ENCODE data around the gene BOLA3.
A peak's percentile ranks its signal among the peaks of the same experiment; 100 is the strongest.
"Not testable (repeated sequence)": the region's sequence is repeated elsewhere in the genome, so short reads cannot be mapped to it uniquely, and the experiment has no call there.

BOLA3 gene, protein sequence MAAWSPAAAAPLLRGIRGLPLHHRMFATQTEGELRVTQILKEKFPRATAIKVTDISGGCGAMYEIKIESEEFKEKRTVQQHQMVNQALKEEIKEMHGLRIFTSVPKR

DNA sequence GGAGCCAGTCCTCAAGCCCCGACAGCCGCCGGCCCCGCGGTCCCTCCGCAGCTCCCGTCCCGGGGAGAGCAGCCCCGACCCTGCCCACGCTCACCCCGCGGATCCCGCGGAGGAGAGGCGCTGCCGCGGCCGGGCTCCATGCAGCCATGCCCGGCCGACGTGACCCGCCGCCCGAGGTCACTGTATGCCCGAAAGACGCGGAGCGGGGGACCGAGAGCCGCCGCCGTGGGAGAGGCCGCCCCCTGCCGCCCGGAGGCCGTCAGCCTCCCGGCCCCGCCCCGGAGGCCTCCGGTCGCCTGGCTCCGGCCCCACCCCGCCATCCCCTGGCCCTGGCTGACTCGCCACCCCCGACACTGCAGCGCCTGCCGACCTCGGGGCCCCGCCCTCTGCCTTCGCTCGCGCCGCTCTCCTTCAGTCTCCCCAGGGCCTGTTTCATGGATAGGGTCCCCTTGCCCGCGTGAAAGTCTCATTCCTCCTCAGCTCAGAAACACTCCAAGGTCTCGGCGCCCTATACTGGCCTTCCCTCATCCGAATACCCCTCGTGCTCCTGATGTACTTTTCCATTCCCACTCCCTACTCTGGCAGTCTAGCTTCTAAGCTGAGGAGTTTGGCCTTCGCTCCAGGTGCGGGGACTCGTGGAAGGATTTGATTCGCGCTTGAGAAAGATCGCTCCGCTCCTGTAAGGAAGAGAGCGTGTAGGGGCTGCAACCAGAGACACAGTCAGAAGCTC lies at the start of gene BOLA3:
TSS of gene BOLA3 (minus strand) at position 186 of the 730 bp plus-strand sequence. CDS start at position 148, 38 bp downstream.
- peak; percentile 93 for DNase-seq

DNA sequence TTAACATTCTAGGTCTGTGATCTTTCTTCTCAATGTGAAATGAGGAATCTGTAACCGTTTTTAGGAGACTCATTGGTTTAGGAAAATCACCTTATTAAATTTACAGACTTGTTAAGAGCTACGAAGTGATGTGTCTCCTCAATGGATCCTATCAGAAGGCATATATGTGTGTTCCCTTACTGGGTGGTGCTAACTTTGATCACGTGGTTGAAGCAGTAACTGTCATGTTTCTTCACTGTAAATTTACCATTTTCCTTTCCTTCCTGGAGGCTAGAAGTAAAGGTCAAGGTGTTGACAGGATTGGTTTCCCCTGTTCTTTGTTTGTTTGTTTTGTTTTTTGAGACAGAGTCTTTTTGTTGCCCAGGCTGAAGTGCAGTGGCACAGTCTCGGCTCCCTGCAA lies 49.3 kb upstream of the BOLA3 start:
- no peak for DNase-seq

DNA sequence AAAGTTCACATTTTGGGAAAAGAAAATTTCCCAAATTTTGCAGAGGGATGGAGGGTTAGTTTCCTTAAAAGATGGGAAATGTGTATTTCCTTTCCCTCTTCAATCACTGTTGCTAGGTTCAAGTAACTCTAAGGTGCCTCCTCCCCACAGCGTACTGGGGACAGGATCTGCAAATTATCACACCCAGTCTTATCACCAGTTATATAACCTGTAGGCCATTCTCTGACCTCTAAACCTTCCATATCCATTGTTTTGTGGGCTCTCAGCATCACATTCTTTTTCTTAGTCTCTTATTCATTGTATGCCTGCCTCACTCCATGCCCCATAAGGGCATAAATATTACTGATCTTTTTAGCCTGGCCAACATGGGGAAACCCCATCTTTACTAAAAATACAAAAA lies 47.1 kb upstream of the BOLA3 start:
- DNase-seq = no peak

DNA sequence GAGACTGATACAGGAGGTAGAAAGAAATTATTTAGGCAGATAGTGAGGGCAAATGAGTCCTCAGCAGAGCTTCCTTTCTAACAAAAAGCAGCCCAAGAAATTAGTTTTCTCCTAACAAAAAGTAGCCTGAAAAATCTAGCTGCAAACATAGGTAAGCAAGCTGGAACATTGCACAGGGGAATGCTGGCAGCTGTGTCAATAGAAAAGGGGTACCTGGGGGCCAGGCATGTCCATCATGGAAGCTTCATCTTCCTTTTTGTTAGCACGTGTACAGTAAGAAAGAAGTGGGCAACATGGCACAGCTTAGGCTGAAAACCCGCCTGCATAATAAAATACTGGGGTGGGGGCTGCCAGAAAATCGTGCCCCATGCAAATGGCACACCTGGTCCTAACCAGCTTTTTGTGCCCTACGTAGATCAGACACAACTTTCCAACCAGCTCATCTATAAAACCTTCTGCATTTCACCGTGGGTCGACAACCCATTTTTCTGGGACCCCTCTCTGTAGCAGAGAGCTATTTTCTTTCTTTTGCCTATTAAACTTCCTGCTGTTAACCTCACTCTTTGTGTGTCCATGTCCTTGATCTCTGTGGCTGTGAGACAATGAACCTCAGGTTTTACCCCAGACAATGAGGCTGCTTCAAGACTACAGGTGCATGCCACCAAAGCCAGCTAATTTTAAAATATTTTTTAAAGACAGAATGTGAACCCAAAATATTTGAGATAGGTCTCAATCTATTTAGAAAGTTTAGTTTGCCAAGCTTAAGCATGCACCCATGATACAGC lies 44.1 kb upstream of the BOLA3 start:
- DNase-seq = peak; percentile 66

DNA sequence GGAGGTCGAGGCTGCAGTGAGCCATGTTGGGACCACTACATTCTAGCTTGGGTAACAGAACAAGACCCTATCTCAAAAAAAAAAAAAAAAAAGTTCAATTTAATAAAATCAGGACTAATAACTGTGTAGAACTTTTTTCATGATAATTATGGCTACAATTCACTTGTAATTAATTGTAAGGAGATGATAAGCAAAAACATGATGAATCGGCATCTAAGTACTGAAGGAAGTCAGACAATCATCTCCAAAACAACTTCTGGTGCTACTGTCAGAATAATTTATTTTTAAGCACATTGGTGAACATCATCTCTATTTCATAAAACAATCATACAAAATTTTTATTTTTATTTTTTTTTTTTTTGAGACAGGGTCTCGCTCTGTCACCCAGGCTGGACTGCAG lies 41.0 kb upstream of the BOLA3 start:
- no peak for DNase-seq

DNA sequence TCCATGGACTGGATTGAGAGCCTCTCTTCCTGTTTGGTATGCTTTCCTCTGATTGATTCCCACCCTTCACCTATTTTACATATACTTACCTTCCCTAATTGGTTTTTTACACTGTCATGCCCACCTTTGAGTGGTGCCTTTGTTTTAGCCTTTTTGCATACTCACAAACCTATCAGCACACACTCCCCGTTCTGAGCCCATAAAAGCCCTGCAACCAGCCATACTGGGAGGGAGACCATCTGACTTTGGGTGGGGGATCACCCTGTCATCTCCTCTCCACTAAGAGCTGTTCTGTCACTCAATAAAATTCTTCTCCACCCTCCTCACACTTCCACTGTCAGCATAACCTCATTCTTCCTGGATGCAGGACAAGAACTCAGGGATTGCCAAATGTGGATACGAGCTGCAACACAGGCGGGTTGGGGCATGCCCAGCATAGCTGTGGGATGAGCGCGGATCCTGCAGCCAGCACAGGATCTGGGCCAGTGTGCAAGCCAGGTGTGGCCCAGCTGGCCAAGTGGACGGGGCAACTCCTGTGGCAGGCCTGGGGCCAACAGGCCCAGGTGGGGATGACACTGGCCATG lies 40.4 kb upstream of the BOLA3 start:
- peak; percentile 55 for DNase-seq

DNA sequence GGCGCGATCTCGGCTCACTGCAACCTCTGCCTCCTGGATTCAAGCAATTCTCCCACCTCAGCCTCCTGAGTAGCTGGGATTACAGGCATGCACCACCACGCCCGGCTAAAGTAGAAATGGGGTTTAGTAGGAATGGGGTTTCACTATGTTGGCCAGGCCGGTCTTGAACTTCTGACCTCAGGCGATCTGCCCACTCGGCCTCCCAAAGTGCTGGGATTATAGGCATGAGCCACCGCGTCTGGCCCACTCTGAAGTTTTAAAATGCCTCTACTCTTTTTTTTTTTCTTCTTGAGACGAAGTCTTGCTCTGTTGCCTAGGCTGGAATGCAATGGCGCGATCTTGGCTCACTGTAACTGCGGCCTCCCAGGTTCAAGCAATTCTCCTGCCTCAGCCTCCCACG lies 39.0 kb upstream of the BOLA3 start:
- DNase-seq = not testable (repeated sequence)

DNA sequence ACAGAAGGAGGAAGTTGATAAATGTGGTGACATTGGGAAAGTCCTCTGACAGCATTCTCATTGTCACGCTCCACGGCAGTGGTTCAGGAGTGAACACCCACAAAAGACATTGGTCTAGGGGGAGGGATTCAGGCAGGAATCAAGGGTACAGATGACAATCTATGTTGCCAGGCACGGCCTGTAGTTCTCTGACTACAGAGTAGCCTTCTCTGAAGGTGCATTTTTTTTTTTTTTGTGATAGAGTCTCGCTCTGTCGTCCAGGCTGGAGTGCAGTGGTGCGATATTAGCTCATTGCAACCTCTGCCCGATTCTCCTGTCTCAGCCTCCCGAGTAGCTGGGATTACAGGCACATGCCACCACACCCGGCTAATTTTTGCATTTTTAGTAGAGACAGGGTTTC lies 38.3 kb upstream of the BOLA3 start:
- peak; percentile 16 for DNase-seq

DNA sequence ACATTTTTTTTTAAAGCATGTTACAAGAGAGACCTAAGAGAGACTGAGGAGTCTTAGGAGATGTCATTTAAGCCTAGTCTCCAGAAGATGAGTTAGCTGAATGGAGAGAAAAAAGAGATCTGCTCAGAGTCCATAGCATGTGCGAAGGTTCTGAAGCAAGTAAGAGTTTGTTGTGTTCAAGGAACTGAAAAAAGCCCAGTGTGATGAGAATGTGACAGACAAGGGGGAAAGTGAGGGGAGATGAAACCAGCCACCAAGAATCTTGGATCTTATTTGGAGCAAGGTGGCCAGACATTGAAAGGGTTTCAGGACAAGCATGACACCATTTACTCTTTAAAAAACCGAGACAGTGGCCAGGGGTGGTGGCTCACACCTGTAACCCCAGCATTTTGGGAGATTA lies 36.2 kb upstream of the BOLA3 start:
- DNase-seq = no peak

DNA sequence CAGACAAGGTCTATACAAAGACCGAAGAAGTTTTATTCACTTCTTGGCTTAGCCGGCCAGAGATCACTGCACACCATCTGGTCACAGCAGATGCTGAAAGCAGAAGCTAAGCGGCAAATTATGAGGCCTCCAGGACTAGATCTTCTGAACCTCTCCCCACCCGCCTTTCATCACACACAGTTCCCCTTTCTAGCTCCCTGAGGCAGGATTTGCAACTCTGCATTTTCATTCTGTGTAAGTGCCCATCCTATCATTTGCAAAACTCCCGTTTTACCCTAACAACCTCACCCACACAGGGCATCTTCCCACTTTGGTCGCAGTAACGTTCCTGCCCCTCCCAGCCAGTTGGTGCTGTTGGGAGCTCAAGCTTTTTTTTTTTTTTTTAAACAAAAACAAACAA lies 34.0 kb upstream of the BOLA3 start:
- peak; percentile 18 for DNase-seq

DNA sequence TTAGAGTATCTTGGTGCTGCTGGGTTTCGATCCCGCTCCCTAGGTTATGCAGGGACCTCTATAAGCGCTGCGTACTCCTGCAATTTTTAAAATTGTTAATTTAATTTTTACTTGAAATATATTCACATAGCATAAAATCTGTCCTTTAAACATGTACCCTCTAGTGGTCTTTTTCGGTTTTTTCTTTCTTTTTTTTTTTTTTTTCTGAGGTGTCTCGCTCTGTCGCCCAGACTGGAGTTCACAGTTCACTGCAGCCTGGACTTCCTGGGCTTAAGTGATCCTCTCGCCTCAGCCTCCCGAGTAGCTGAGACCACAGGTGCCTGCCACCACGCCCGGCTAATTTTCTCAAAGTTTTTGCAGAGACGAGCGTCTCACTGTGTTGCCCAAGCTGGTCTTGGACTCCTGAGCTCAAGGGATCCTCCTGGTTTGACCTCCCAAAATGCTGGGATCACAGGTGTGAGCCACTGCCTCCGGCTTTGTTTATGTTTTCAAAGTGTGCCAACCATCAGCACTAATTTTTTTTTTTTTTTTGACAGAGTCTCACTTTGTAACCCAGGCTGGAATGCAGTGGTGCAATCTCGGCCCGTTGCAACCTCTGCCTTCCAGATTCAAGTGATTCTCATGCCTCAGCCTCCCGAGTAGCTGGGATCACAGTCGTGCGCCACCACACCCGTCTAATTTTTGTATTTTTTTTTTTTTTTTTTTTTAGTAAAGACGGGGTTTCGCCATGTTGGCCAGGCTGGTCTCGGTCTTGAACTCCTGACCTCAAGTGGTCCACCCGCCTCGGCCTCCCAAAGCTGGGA lies 31.6 kb upstream of the BOLA3 start:
- DNase-seq = no peak

DNA sequence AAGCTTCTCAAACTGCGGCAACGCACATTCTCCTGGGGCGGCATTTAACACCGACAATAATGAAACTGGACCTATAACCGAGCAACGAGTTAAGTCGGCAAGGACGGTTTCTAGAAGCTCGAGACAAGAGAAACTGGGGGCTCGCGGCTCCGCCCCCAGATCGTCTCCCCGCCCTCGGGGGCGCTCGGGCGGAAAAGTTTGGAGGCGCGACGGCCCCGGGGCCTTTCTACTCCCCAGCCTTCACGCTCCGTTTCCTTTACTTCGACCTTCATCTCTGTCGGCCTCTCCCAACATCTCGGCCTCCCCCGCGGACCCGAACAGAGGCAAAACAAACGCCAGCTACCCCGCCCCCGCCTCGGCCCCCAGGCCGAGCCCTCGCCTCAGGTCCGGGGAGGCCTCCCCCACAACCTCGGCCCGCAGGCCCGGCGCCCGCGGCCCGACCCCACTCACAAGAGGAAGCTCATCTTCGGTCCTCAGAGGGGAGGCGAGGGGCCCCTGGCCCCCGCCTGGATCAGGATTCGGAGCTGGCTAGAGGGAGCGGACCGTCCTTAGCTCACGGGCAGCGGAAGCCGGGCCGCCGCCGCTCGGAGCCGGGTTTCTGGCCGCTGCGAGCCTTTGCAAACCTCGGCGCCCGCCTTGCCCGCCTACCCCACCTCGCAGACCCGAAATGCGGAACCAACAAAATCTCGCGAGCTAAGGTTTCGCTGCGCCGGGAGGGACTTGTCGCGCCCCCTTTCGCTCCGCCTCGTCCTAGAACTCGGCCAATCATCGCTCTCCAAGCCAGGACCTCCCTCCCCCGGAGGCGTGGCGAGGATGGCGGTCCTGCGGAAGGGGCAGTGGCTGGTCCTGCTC lies 30.7 kb upstream of the BOLA3 start, which contains the start of gene MOB1A:
TSS of gene MOB1A (minus strand) at position 669 of the 852 bp plus-strand sequence. CDS start at position 464, 205 bp downstream.
- peak; percentile 99 for DNase-seq

DNA sequence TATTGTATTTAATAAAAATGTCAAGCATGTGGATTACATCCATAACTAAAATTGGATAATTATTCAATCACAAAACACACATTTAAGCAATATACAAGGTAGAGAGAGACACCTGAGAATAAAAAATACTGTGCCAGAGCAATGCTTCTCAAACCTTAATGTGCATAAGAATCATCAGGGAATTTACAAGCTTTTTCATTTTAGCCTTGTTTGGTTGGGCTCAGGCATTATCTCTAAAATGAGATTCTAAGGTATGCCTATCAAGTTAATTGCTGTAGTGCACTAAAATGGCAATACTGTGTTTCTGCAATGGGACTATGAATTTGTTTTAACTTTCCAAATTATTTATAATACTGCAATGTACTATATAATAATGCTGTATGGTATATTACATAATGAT lies 30.0 kb upstream of the BOLA3 start:
- DNase-seq = no peak

DNA sequence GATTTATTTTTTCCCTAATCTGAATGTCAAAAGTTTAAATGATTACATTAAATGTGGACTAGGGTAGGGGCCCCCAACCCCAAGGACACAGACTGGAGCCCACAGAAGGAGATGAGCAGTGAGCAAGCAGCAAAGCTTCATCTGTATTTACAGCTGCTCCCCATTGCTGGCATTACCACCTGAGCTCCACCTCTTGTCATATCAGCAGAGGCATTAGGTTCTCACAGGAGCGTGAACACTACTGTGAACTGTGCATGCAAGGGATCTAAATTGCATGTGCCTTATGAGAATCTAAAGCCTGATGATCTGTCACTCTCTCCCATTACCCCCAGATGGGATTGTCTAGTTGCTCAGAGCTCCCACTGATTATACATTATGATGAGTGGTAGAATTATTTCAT lies 27.2 kb upstream of the BOLA3 start:
- peak; percentile 24 for DNase-seq

DNA sequence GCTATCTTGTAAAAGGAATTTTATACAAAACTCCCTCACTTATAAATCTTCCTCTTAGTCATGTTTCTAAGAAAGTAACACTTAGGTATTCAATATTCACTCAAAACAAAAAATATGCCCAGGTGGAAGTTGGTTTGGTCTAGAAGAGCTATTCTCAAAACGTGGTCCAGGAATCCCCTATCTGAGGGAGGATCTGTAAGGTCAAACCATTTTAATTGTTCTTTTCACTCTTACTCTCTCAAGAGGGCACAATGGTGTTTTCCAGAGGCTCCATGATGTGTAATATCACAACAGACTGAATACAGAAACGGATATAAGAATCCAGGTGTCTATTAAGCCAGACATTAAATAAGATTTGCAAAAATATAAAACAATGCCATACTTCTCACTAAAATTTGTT lies 21.0 kb upstream of the BOLA3 start:
- no peak for DNase-seq

DNA sequence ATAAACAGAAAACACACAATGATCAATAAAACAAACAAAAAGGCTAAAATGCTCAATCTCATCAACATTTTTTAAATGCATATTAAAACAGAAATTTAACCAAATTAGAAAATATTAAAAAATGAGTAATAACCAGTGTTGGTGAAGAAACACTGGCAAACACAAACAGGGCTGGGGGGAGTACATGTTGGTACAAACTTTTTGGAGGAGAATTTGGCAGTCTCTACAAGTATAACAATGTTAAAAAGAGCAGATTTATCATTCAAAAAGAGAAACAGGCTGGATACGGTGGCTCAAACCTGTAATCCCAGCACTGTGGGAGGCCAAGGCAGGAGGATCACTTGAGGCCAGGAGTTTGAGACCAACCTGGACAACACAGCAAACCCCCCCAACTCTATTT lies 17.0 kb upstream of the BOLA3 start:
- DNase-seq = no peak

DNA sequence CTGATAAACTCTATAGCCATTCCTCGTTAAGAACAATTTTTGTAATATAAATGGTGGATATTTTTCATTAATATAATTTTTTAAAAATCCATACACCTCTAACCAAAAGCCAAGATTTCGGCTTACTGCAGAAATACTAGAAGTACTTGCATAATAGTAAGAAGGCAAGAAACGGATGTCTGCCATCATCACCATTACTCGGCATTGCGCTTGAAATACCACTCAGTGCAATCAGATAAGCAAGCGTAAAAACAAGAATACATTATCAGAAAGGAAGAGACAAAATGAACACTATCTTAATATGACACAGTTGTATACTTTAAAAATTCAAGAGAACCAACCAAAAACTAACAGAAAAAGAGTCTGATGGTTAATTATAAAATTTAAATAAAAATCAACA lies 15.2 kb upstream of the BOLA3 start:
- no peak for DNase-seq

DNA sequence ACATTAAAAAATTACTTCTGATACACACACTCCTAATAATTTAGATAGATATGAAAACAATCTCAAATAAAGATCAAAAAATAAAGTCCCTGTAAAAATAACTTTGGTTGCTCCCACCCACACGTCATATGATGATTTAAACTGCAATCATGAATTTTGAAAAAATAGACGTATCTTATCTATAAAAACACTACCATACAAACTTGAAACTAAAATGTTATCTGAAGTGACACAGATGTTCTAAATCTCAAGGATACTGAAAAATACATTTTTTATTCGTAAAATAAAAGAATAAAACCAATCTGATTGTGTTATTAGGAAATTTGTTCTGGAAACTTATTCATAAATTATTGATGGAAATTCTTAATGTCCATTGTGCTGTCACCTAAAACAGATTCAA lies 8.1 kb upstream of the BOLA3 start:
- DNase-seq = no peak

DNA sequence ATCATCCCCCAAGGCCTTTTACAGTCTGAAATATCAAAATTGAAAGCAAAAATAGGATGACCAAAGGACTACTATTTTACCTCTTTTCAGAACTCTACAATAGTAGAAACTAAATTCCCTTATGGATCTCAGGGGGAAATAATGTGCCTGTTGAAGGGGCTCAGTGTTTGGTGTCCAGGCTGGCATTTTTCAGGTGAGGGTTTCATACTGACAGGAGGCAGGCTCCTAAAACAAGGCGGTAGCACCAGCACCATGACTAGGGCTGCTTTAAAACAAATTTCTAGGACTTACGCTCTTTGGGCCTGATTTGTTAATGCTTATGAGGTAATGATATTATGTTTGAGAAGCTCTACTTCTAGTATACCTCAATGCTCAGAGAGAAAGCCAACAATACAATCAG lies 5.2 kb upstream of the BOLA3 start:
- no peak for DNase-seq

DNA sequence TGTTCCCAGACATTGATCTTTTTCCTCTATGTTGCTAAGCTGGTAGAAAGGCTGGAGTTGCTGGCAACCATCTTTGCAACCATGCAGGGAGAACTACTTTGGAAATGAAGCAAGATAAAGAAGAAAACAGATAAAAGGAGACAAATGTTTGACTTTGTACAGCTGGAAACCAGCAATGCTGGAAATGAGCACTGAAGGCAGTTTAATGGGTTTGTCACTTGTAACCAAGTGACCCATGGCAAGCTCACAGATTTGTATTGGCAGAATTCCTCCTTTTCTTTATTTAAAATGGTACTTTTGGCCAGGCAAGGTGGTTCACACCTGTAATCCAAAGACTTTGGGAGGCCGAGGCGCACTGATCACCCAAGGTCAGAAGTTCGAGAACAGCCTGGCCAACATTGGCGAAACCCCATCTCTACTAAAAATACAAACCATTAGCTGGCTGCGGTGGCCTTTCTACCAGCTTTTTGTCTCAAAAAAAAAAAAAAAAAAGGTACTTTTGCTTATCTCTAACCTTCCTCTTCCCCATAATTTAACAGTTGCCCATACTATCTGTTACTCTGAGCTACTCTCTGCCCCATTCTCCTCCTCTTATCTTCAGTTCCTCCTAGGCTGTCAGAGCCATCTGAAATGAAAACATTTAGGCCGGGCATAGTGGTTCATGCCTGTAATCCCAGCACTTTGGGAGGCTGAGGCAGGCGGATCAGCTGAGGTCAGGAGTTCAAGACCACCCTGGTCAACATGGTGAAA lies 2.0 kb upstream of the BOLA3 start:
- DNase-seq = no peak

DNA sequence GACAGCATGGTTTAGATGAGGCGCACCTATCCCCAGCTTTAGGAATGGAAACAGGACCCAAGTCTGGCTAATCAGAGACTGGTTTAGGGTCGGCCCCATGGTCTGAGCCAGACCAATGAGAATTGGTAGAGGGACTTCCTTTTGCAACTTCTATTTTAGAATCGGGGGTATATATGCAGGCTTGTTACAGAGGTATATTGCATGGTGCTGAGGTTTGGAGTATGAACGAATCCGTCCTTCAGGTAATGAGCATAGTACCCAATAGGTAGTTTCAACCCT lies 1.5 kb upstream of the BOLA3 start:
- DNase-seq = no peak
